HG03045 (cell line): ENCODE results near the gene FTCD.
"Not testable (repeated sequence)": the region's sequence is repeated elsewhere in the genome, so short reads cannot be mapped to it uniquely, and the experiment has no call there.

Experiments
- ATAC-seq: cut with Tn5 transposase; IDR thresholded peaks from one replicate; pipeline ENCODE4 v1.9.1; 2021; ENCODE audit warnings: mild to moderate bottlenecking, moderate library complexity; ENCODE audit not compliant: unreplicated experiment

FTCD gene

GRCh38 chr21:46140352-46141003 is 14.9 kb downstream of the FTCD start:
- ATAC-seq, result not testable (repeated sequence)

GRCh38 chr21:46139686-46140085 is 15.7 kb downstream of the FTCD start:
- ATAC-seq, result no peak

- ATAC-seq, result no peak
Measured at GRCh38 chr21:46138383-46138970, 16.9 kb downstream of the FTCD start.

- ATAC-seq, result no peak
Measured at GRCh38 chr21:46137908-46138307, 17.5 kb downstream of the FTCD start.

GRCh38 chr21:46136739-46137349 is 18.5 kb downstream of the FTCD start:
- no peak for ATAC-seq

- no peak for ATAC-seq
Measured at GRCh38 chr21:46135782-46136395, 19.5 kb downstream of the FTCD start.

GRCh38 chr21:46131838-46132651 is 23.3 kb downstream of the FTCD start:
- ATAC-seq, result no peak

GRCh38 chr21:46131588-46131837 is 23.9 kb downstream of the FTCD start:
- ATAC-seq, result no peak

GRCh38 chr21:46130831-46131587 is 24.4 kb downstream of the FTCD start:
- no peak for ATAC-seq

- ATAC-seq, result no peak
Measured at GRCh38 chr21:46129846-46130651, 25.3 kb downstream of the FTCD start.

- no peak for ATAC-seq
Measured at GRCh38 chr21:46128933-46129571, 26.3 kb downstream of the FTCD start.

GRCh38 chr21:46128106-46128932 is 27.1 kb downstream of the FTCD start:
- ATAC-seq, result no peak

GRCh38 chr21:46127239-46128105 is 27.9 kb downstream of the FTCD start:
- ATAC-seq, result no peak

- no peak for ATAC-seq
Measured at GRCh38 chr21:46126309-46127238, 28.8 kb downstream of the FTCD start.

- ATAC-seq, result no peak
Measured at GRCh38 chr21:46125846-46126301, 29.5 kb downstream of the FTCD start.
